Fibroblast of peridontal ligament (primary cell): ENCODE measurements around the gene FRMD8.

Experiments used
- DNase-seq: peaks from one replicate; pipeline ENCODE4 v3.0.0-alpha.2; 2010; ENCODE audit errors: extremely low read depth

The FRMD8 gene

DNA sequence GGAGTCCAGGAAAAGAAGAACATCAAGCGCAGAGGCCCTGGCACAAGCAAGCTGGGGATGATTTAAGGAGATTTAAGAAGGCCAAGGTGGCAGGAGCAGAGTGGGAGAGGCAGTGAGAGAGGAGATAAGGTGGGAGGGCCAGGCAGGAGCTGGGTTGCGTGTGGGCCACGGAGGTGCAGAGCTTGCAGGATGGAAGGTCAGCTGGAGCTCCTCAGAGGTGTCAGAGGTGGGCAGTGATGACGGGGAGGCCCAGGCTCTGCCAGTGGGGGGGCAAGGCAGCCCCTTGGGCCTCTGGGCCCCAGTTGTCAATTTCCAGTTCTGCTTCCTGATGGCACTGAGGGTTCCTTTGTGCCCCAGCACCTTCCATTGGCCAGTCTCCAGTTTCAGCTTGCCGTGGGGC lies 6.5 kb downstream of the FRMD8 start:
- DNase-seq: no peak

DNA sequence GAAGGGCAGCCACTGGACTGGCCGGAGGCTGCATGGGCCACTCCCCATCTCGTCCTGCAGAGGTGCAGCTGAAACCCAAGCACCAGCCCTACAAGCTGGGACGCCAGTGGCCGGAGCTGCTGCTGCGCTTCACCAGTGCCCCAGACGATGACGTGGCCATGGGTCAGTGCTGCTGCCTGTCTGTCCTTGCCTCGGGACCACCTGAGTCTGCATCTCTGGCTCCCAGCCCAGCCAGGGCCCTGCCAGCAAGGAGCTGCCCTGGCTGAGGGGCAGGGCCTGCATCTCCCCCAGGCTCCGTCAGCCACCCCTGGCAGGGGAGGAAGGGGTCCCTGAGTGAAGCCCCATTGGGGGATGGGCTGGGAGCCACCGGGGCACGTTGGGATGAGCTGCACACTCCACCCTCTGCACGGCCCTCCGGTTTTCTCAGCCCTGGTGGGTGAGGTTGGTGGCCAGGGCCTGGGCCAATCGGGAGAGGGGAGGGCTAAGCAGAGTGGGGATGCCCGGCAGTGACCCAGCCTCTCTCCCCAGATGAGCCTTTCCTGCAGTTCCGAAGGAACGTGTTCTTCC lies 7.2 kb downstream of the FRMD8 start:
- DNase-seq: no peak

DNA sequence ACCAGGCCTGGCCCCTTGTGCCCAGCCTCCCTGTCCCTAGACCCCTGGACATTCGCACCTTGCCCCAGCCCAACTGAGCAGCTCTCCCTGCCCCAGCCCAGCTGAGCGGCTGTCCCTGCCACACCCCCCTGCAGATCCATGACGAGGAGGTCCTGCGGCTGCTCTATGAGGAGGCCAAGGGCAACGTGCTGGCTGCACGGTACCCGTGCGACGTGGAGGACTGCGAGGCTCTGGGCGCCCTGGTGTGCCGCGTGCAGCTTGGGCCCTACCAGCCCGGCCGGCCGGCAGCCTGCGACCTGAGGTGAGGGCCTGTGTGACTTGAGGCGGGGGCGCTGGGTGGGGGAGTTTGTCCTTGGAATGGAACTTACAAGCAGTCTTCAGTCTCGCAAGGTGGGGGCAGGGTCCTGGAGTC lies 7.7 kb downstream of the FRMD8 start:
- no peak for DNase-seq

DNA sequence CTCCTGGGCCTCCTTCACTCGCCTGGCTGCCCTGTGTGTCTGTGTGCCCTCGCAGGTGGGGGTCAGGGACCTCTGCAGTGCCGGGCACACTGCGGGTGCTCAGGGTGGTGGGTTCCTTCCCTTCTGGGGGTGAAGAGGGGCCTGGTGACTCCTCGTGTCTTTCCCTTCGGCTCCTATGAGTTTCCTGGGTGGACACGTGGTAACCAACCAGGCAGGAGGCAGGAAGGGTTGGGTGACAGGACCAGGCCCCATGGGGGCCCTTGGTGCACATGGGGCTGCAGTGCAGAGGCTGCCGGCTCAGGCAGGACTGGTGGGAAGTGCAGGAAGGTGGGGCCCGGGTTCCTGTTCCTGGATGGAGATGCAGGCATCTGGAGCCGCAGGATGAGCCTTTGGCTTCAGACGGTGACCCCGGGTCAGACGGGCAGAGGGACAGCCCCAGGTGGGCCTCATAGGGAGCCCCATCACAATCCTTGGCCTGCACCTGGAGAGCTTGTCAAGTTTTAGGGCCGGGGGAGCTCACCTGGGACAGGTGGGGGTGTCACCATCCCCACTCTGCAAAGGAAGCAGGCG lies 9.6 kb downstream of the FRMD8 start:
- DNase-seq: no peak

DNA sequence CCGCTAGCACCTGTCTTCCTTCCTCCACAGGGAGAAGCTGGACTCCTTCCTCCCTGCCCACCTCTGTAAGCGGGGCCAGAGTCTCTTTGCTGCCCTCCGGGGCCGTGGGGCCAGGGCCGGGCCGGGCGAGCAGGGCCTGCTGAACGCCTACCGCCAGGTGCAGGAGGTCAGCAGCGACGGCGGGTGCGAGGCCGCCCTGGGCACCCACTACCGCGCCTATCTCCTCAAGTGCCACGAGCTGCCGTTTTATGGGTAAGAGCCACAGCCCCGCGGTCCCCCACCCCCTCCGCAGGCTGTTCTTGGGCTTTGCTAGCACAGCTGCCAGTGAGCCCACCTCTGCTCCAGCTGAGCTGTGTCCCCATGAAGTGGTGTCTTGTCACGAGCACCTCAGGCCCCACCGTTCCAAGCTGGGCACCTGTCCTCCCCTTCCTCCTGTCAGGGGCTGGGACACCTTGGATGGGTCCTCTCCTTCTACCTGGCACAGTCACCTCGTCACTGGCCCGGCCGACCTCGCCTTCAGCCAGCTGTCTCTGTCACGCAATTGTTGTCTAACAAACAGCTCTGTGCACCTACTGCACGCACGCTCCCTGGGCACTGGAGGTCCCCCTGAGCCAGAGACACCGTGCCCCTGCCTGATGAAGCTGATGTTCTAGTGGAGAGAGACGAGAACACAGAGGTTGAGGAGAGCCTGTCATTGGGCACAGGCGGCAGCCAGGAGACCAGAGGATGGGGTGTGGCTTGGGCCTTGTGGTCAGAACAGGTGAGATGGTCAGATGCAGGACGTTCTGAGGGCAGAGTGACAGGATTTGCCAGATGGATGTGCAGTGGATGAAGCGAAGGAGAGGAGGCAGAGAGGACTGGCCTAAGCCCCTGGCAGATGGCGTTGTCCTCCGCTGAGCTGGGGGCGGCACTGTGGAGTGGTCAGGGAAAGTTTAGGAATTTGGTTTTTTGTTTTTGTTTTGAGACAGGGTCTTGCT lies 10.6 kb downstream of the FRMD8 start:
- DNase-seq: no peak

DNA sequence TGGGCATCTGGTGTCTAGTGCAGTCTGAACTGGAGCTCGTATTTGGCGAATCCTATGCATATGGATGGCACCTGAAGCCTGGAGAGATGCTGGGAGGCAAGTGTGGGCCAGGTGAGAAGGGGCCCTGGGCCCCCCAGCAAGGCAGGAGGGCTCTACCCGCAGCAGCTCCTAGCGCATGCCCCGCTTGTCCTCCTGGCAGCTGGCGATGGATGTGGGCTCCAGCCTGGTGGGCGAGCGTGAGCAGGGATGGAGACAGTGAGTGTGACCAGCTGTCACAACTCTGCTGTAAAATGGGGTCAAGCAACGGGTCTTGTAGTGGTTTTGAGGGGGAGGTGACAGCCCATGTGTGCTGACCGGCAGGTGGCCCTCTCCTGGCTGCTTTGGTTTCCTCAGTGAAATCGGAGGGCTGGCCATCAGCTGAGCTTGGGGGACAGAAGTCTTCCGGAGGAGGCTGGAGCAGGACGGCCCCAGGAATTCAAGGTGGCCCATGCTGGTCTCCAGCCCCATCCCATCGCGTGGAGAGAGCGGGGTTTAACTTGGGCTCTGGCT lies 12.0 kb downstream of the FRMD8 start:
- no peak for DNase-seq

DNA sequence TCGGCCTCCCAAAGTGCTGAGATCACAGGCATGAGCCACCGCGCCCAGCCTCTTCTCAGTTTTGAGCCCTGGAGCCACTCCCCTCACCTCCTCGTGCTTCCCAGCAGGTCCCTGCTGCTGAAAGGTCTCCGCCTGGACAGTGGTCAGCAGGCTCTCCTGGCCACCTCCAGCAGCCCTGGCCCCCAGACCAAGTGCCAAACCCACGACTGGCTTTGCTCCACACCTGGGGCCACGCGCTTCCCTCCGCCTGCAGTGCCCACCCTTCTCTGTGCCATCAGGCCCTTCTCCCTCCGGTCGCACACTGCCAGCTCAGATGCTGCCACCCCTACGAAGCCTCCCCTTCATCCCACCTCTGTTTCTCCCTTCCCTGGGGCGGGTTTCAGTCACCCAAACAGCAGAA lies 12.8 kb downstream of the FRMD8 start:
- DNase-seq: no peak

DNA sequence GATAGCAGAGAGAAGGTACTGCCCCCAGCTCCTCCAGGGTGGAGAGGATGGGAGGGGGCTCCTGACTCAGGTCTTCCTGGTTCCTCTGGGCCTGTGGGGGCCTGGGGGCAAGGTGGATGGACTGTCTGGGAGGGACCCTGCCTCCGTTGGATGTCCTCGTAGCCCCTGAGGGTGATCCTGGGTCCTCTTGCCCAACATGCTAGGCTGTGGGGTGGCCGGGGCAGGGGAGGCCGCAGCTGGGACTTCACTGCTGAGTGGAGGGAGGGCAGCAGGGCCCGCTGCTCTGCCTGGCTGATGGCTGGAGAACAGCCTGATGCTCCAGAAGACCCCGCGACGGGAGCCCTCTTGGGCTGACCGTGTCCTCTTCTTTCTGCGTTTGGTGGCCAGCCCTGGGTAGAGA lies 13.4 kb downstream of the FRMD8 start:
- no peak for DNase-seq

DNA sequence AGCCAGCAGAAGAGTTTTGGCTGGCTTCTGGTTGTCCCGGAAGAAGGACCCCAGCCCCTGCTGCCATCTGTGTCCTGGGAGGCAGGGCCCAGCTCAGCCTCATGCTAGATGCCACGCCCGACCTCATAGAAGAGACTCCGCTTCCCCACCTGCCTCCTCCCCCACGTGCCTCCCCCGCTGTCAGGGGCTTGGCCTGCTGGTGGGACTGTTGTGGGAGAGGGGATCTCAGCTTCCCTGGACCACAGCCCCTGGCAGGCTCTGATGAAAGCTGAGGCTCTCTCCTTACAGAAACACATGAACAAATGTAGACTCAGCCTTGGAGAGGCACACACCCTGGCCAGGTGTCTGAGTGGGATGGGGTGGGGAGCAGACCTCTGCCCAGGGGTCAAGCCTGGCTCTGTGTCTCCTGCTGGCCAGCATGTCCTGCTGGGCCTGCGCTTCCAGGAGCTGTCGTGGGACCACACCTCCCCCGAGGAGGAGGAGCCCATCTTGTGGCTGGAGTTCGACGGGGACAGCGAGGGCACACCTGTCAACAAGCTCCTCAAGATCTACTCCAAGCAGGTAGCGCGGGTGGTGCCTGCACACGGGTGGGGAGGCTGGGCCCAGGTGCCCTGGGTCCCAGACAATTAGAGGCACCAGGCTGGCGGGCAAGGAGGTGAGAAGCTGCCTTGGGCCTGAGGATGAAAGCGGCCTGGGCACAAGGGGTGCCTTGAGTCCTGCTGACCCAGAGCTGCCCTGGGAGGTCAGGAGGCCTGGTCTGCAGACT lies 14.1 kb downstream of the FRMD8 start:
- no peak for DNase-seq

DNA sequence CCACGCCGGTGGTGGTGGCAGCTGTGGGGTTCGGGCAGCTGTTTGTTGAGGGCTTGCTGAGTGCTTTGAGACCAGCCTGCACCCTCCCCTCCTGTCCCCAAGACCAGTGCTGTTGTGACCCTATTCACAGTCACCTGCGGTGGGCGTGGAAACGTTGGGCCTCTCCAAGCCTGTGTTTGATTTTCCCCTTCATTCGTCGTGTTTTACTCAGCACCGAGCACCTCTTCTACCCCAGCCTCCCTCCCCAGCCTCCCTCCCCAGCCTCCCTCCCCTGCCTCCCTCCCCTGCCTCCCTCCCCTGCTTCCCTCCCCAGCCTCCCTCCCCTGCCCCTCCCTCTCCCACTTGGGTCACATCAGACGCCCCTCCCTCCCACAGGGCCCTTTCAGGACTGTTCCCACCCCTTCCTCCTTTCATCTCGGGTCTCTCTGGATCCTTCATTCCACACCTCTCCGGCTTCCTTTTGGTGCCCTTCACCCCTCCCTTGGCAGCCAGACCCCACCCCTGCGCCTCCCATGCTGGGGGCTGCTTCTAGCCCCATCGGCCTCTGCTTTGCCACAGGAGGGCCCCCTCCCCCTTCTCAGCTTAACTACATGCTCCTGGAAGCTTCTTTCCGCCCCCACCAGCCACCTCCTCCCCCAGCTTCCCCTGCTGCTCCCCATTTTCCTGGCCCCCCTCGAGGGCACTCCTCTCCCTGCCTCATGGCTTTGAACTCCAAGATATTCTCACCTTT lies 14.8 kb downstream of the FRMD8 start:
- DNase-seq: no peak

DNA sequence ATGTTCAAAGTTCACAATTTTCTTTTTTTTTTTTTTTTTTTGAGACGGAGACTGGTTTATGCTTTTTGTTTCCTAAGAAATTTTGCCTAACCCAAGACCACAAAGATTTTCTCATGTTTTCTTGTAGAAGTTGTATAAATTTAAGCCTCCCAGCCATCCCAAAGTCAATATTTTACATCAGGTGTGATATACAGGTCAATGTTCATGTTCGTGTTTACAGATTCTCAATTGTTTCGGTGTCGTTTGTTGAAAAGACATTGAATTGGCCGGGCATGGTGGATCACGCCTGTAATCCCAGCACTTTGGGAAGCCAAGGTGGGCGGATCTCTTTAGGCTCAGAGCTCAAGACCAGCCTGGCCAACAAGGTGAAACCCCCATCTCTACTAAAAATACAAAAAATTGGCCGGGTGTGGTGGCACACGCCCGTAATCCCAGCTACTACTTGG lies 15.4 kb downstream of the FRMD8 start:
- no peak for DNase-seq

DNA sequence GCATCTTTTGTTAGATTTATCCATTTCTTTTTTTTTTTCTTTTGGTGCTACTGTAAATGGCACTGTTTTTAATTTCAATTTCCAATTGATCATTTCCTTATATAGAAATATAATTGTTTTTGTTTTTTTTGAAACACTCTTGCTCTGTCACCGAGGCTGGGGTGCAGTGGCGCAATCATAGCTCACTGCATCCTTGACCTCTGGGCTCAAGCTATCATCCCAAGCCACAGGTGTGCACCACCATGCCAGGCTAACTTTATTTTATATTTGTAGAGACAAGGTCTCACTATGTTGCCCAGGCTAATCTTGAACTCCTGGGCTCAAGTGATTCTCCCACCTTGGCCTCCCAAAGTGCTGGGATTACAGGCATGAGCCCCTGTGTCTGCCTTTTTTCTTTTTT lies 16.4 kb downstream of the FRMD8 start:
- DNase-seq: no peak

DNA sequence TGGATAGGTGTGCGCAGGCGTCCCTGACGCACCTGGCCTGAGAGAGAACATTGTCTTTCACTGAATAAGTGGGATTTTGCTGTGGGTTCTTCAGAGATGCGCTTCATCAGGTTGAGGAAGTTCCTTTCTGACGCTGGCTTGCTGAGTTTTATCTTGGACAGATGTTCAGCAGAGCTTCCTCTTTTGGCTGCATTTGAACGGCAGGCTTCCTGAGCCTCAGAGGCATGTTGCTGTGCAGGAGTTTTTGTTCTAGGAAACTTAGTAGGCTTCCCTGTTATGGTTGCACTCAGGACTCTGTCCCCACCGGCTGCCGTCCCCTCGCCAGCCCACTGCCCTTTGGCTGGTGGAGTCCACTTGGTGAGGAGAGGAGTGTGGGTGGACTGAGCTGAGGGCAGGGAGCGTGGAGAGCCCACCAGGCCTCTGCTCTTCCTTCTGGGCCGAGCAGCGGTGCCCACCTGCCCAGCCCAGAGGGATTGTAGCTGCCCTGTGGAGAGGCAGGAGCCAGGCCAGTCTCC lies 17.2 kb downstream of the FRMD8 start:
- no peak for DNase-seq

DNA sequence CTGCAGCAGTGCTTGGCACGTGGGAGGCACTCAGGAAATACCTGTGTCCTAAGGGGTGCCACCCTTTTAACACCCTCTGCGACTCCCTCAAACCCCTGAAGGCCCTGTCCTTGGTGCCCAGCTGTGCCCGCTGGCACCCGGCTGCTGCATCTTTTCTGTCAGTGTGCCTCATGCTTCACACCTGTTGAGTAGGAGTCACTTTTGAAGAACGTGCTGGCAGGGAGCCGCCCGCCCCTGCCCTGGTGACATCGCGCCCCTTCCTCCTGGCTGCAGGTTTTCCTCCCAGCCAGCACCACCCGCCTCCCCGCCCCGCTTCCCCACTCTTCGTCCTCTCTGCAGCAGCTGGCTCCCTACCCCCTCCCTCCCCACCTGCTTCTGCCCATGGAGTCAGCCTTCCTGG lies 17.8 kb downstream of the FRMD8 start:
- no peak for DNase-seq

DNA sequence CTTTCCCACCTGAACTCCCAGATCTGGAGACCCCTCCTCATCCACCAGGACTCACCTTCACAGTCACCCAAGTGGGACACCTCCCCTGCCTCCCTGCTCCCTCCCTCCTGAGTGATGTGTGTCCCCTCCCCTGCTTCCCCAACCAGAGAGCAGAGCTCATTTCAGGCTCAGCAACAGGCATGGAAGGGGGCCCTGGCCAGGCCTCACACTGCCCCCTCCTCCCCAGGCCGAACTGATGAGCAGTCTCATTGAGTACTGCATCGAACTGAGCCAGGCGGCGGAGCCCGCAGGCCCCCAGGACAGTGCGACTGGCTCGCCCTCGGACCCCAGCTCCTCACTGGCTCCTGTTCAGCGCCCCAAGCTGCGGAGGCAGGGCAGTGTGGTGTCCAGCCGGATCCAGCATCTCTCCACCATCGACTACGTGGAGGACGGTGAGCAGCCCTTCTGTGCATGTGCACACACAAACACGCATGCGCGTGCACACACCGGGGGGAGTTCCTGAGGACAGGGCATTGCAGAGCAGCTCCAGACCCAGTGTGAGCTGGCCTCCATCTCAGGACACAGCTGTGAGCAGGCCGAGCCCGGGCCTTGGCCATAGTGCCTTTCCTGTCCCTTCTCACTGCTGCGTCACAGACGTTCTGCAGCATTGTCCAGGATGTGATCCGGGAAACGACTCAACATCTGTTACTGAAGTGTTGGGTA lies 18.4 kb downstream of the FRMD8 start:
- no peak for DNase-seq

DNA sequence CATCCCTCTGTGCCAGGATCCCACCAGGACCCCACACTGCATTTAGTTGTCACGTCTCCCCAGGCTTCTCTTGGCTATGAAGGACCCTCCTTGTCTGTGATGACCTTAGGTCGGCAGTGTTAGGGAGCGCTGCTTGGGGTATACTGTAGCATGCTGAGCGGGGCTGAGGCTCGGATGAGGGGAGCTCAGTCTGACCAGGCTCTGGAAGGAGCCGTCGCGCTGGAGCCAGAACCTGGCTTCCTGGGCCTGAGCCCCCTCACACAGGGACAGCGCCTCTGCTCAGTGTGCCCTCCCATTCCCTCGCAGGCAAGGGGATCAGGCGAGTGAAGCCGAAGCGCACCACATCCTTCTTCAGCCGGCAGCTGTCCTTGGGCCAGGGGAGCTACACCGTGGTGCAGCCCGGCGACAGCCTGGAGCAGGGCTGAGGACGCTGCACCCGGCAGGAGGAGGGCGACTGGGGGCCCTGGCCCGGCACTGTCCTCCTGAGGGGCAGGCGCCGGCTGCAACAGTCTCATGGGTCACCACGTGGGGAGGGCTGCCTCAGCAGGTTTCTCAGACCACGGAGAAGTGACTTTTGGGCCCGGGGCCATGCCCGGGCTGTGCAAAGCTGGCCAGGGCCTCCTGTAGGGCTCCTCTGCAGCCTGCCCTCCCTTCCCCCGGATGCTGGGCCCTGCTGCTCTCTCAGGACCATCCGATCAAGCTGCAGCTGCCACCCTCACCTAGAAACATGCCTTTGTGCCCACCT lies 24.7 kb downstream of the FRMD8 start:
- no peak for DNase-seq

DNA sequence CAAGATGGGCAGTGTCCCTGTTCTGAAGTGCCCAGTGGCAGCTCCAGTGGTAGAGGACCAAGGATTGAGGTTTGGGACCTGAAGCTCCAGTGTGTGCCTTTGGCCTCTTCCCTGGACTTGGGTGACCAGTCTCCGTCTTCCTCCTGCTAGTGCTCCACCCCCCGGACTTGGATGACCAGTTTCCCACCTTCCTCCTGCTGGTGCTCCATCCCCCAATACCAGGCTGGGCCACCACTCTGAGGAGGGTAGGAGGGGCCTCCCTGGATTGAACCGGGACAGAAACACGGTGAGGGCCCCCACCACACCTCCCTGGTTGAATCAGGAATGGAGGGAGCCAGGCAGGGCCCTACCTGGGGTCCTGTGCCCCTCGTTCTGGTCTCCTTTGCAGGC lies 25.2 kb downstream of the FRMD8 start:
- DNase-seq: no peak

DNA sequence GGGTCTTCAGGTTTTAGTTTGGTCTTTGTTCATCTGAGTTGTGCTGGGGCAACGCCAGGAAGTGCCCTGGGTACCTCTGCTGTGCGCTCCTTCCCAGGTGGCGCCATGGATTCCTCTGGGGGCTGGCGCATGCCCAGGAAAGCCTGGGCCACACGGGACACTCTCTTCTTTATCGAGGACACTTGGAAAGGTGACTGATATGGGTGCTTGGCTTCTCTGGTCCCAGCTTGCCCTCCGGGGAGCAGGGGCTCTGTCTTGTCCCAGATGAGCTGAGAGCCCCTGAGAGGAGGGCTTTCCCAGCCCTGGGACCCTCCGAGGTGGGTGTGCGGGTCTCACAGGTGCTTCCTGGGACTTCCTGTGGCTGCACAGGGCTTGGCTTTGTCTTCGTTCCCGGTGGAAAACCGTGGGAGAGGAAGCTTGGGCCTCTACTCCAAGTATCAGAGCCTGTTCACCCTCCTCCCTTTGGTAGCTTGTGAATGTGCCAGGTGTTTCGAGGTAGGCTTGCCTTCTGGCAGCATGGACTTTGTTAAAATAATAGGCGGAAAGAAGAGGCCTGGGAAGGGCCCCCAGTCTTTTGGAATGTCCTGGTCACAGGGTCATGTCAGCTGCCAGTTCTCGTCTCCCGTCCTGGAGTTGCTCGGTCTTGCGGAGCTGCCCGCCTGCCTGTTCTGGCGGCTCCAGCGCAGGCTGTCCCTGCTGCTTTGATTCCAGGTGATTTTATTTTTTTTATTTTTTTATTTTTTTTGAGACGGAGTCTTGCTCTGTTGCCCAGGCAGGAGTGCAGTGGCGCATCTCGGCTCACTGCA lies 26.0 kb downstream of the FRMD8 start:
- no peak for DNase-seq
